Fibroblast of lung (primary cell): ENCODE data around the gene TWF2.

Experiments
- CTCF ChIP-seq, 2 donors: IDR thresholded peaks in 1 of 2; conservative IDR thresholded peaks in 1 of 2; 1 replicate in 1 of 2; 2 replicates in 1 of 2; pipeline ENCODE4 v1.5.1; 2011 to 2012; ENCODE audit warnings: low read length in 2 of 2, control low read depth in 1 of 2, inconsistent platforms in 1 of 2, low read depth in 1 of 2, mild to moderate bottlenecking in 1 of 2
- EZH2 ChIP-seq: IDR thresholded peaks from 2 replicates; pipeline ENCODE4 v1.5.1; 2012; ENCODE audit warnings: low read length, control low read depth, mild to moderate bottlenecking; ENCODE audit errors: missing control alignments

- TF ChIP-seq CTCF (conservative IDR thresholded peaks at IDR 0.05 in 1 of 2, IDR thresholded peaks at IDR 0.05 in 1 of 2; ENCODE audit: low read depth in 1 of 2, low read length in 2 of 2) (no peak), EZH2 (no peak)
Observed at GRCh38 chr3:52277071-52277964, 38.4 kb upstream of the TWF2 start.
